GM21526 (cell line): ENCODE results near the gene TNNI2.

Experiments used
- ATAC-seq: cut with Tn5 transposase; IDR thresholded peaks from one replicate; pipeline ENCODE4 v1.9.1; 2021; ENCODE audit warnings: moderate library complexity; ENCODE audit not compliant: unreplicated experiment, low FRiP score

Gene TNNI2

DNA sequence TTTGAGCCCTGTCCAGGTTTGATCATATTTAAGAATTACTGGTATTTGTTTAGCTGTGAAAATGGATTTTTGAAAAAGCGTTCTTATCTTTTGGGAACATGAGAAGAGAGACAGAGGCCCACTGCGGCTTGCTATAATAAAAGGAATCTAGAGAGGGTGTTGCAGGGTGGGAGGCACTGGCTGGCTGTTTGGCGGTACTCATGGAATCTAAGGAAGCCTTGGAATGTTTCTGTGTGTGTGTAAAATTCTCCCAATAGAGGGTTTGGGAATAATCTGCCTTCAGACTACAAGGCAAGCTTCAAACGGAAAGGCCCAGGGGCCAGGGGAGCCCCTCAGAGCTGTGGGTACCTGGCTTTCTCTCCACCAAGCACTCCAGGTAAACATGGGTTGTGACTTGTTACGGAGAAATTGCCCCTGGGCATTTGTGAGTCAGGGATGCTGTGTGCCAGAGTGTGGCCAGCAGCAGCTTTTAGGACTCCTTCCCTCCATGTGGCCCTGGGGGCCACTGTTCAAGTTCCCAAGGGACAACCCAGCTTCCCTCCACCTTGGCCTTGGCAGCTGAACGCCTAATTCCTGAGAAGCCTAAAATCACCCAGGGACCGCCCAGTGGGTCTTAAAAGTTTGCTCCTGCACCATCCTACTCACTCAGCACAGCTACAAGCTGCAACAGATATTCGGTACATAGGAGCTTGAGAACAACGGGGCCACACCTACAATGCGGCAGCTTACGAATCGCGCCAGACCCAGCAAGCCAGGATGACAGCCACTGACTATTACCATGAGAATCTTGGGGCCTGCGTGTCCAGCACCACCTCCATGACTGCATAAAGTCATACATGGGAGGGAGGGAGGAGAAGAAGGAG lies 18.1 kb upstream of the TNNI2 start:
- no peak for ATAC-seq

DNA sequence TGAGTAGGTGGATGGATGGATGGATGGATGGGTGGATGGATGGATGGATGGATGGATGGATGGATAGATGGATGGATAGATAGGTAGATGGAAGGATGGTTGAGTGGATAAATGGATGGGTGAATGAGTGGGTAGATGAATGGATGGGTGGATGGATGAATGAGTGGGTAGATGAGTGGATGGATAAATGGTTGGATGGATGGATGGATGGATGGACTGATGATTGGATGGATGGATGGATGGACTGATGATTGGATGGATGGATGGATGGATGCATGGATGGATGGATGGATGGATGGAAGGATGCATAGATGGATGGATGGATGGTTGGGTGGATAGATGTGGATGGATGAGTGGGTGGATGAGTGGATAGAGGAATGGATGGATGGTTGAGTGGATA lies 17.2 kb upstream of the TNNI2 start:
- ATAC-seq, result no peak

DNA sequence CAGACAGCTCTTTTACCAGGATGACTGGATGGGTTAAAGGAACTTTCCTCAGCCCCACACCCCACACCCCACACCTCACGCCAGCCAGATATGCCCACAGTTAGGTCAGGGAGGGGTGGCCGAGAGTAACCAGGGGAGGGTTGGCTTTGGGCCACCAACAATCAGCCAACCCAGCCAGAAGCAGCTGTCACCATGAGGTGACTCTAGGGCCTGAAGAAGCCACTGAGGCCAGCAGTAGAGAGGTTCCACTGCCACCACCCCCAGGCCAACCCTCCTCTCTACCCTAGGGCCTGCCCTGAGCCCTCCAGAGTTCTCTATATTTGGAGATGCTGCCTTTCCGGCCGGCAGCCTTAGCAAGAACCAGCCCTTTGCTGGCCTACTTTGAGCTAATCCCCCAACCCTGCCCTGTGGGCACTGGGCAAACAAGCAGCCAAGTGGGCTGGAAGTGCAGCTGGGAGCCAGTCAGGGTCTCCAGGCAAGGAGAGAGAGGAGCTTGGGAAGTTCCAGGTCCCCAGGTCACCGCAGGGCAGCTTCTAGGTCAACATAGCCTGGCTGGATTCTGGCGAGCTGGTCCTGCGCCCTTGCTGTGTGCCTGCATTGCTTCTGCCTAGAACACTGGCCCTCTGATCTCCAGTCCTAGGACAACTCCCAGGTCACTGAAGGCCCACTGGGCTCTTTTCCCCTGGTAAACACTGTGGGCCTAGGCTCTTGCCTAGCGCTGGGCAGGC lies 16.0 kb upstream of the TNNI2 start:
- ATAC-seq, result no peak

DNA sequence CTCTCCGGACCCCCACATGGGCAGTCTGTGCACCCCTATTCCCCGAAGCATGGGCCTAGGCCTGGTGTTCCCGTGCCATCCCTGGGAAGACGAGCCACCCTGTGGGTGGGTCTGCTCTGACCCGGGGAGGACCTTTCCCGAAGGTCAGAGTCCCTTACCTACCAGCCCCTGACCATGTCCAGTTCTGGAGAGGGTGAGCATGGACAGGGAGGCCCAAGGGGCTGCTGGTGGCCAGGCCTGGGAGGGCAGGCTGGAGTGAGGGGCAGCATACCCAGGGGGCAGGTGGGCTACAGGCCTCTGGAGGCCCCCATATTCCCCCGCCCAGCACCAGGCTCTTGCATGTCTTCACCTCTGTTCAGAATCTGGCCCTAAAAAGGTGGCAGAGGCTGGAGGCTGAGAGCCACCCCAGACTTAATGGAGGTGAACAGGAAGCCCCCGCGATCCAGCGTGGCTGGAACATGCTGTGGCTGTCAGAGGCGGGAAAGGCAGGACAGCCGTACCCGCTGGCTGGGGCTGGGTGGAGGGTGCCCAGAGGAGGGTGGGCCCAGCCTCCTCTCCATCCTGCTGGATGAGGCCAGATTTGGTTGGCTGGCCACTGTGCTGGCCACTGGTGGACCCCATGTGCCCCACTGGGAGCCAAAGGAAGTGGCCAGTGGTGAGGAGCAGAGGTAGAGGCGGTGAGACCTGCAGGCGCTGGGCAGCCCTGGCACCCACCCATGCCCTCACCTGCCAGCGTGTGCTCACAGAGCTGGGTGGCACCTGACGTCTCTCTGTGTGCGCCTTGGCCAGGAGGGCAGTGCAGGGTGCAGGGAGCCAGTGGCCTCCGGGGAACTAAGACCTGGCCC lies 15.2 kb upstream of the TNNI2 start:
- ATAC-seq, result no peak

DNA sequence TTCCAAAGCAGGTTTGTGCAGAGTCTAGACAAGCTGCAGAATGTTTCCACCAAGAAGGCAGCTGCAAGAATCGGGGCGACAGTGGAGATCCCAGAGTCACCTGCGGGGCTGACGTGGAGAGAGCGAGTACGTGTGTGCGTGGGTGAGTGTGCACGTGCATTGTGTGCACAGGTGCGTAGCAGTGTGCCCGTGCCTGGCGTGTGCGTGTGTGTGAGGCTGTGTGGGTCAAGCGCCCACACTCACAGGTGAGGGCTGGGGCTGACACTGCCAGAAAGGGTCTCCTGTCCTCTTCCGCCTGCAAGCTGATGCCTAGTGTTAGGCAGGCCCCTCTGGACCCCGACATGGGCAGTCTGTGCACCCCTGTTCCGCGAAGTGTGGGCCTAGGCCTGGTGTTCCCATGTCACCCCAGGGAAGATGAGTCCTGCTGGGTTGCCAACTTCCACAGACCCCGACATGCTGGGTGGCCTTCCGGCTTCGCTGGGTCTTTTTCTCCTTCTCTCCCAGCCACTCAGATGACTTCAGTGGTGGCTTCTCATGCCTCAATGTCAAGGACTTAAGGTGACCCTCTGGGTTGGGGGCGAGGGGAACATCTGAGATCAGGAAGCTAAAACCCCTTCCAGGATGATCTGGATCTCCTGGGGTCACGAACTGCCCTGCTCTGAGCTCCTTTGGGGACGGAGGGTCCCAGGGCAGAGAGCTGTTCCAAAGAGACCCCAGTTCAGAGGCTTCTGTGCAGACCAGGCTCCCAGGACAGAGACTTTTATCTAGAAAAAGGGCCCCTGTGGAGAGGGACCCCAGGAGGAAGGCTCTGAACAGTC lies 14.4 kb upstream of the TNNI2 start:
- ATAC-seq, result no peak

DNA sequence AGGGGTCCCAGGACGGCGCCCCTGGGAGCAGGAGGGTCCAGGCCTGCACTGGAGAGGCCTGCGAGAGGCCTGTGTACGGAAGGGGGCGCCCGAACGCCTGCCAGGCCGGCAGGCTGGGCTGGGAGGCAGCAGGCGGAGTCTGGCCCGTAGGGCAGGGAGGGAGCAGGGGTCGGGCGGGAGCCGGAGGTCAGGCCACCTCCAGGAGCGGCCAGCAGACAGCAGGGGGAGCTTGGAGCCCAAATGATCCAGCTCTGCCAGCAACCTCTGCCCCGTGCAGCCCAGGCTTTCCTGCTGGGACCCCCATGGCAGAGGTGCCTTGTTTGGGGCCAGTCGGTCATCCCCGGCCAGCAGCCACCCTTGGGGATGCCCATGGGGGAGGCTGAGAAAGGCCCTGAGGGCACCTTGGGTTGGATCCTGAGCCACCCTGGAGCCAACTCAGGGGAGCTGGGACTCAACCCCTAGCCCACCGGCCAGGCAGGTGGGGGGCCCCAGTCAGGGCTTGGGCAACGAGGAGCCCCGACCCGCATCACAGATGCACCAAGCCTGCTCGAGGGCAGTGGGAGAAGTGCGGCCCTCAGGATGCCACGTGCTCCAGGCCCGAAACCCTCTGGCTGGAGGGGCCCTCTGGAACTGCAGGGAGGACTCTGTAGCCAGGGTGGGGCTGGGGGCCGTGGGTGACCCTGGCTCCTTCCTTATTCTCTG lies 13.6 kb upstream of the TNNI2 start:
- no peak for ATAC-seq

DNA sequence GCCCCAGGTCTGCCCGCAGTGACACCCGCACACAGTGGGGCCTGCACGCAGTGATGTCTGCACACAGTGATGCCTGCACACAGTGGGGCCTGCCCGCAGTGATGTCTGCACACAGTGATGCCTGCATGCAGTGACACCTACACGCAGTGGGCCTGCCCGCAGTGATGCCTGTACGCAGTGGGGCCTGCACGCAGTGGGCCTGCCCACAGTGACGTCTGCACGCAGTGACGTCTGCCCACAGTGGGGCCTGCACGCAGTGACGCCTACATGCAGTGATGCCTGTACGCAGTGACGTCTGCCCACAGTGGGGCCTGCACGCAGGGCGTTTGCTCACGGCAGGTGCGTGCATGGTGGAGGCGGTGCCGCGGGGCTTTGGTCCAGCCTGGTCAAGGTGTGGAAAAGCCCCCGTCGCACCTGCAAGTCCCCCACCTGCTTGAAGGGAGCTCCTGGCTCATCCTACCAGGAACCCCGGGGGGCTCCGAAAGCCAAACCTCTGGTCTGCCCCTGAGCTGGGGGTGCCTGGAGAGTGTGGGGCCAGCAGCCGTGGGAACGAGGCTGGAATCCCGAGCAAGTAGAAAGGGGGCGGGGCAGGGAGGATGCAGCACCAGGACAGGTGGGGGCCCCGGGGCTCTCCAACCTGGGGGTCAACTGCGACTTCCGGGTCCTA lies 12.9 kb upstream of the TNNI2 start:
- no peak for ATAC-seq

DNA sequence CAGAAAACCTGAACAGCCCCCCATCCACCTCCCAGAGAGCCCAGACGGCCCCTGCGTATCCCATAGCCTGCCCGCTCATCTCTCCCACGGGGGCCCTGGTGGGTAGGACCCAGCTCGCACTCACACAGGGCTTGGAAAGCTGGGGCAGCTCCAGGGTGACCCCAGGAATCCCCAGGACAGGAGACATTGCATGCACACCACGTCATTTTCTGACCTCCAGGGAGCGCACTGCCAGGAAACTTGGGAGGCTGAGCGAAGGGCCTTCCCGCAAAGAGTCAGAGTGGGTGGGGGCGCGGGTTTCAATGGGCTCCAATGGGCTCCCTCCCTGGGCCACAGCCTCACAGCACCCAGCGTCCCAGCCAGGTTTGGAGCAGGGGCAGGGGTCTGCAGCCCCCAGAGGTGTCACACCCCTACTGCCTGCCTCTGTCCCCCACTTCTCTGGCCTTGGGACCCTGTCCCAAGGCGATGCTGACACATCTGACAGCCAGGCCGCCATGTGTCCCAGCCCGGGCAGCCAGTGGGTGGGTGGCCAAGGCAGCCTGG lies 12.2 kb upstream of the TNNI2 start:
- no peak for ATAC-seq

DNA sequence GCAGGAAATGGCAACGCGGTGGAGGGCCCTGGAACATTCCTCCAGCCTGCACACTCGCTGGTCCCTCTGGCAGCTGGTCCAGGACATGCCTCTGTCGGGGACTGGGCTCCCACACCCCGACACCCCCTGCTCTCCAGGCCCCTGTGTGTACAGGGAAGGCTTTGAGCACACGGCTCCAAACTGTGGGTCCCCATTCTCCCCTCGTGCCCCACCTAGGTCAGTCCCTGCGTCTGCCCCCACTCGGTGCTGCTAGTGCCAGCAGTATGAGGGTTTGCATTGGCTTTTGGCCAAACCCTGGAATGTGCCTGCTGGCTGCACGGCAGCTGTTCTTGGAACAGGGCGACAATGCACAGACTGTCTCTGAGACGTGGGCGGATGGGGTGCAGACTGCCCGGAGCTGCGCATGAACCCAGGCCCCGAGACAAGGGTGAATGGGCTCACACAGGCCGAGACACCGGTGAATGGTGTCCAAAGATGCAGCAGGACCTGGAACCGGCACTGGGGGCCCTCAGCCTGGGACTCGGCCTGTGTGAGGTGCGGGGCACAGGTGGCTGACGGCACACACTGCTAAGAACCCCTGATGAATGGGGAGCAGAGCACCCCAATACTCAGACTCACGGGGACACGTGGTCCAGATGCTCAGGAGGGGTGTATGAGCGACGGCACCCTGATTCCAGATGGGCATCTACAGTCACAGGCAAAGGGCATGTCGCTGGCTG lies 11.5 kb upstream of the TNNI2 start:
- no peak for ATAC-seq

DNA sequence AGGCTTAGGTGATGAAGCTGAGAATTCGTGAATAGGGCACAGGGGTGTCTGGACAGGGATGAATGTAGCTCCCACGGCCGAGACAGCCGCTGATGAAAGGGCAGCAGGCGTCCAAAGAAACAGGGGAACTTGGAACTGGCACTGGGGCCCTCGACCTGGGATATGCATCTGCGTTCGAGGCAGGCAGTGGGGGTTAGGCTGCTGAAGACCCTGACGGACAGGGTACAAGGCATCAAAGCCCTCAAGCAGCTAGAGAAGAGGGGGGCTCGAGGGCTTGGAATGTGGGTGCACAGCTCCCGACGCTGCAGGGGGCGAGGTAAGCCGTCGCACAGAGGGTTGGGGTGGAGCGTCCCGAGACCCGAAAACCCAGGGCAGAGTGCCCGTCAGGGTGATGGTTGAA lies 10.8 kb upstream of the TNNI2 start:
- ATAC-seq, result no peak

DNA sequence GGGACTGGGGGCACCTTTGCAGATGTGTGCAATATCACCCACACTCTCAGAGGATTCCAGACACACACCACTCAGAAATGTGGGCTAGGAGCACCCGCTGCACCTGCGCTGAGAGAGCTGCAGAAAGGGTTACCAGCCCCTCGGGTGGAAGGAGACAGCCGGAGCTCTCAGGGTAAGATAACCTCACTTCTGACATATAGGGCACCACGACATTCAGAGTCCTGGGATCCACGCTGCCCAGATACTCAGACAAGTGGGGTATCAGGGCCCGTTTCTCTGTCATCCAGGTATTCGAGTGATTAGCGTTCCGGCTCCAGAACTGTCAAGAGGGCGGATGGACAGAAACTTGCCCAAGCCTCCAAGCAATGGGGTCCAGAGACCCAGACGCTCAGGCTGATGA lies 10.2 kb upstream of the TNNI2 start:
- ATAC-seq, result no peak

DNA sequence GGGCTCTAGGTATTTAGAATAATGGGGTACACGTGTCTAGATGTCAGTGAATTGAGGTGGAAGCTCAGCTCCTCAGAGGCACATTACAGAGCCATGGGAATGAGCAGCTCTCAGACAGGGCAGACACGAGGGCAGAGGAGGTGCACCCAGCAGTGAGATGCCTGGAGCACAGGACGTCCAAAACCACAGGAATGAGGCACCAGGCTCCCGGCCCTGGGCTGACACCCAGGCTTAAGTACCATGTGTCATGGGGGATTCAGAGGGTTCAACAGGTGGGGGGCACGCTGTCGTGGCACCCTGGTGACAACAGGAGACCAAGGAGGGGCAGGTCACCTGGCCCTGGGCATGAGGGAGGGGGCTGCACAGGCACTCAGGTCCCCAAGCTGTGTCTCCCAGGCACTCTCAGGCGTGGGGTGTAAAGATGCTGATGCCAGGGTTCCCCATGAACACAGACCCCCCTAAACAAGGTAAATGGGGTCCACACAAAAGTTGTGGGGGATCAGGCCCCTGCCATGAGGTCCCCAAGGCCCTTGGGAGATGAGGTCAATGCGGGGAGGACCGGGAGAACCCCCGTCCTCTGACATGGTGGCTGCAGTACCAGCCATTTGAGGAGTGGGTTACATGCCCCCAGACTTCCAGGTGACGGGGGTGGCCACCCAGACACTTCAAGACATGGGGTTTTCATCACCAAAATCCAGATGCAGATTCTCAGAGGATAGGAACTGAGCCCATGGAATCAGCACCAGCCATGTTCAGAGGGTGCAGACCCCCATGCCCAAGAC lies 9.6 kb upstream of the TNNI2 start:
- no peak for ATAC-seq

DNA sequence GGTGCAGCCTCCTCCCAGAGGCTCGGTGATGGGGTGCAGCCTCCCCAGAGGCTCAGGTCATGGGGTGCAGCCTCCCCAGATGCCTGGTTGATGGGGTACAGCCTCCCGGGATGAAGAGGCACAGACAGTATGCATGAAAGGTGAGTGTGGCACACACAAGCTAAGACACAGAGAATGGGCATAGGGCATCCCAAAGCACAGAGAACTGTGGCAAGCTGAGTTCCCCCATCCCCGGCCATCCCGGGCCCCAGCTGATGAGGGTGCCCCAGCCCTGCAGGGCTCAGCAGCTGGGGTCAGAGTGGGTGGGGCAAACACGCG lies 8.8 kb upstream of the TNNI2 start:
- ATAC-seq, result no peak

DNA sequence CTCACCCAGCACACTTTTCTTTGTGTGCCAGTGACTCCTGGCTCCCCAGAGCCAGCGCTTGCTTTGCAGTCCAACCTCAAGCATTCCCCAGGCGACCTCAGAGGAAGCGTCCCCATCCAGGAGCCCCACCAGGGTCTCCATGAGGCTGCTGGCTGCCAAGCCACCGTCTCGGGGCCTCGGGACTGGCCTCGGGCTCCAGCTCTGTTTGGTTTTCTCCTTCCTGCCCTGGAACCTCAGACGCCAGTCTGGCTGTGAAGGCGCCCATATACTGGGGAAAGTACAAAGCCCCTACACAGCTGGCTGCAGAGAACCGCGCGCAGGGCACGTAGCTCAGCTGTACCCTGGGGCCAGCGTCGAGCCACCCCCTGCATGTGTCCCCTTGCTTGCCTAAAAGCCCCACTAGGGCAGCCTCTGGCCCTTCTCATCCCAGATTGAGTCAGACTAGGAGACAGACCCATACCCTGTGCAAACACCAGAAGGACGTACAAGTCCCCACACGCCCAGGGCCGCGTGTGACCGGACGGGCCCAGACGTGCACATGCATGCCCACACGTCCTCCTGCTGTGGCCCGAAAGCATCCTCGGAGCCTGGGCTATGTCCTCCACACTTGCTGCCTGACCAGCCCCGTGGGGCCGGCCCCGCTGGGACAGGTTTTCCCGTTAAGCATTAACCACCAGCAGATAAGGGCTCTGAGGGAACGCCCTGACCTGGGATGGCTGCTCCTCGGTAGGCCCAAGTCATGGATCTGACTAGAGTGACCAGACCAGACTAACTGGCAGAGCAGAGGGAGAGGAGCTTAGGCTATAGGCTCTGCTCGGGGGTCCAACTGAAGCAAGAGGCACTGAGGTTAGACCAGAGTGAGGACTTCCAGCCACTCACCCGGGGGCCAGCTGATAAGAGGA lies 8.2 kb upstream of the TNNI2 start:
- ATAC-seq, result no peak

DNA sequence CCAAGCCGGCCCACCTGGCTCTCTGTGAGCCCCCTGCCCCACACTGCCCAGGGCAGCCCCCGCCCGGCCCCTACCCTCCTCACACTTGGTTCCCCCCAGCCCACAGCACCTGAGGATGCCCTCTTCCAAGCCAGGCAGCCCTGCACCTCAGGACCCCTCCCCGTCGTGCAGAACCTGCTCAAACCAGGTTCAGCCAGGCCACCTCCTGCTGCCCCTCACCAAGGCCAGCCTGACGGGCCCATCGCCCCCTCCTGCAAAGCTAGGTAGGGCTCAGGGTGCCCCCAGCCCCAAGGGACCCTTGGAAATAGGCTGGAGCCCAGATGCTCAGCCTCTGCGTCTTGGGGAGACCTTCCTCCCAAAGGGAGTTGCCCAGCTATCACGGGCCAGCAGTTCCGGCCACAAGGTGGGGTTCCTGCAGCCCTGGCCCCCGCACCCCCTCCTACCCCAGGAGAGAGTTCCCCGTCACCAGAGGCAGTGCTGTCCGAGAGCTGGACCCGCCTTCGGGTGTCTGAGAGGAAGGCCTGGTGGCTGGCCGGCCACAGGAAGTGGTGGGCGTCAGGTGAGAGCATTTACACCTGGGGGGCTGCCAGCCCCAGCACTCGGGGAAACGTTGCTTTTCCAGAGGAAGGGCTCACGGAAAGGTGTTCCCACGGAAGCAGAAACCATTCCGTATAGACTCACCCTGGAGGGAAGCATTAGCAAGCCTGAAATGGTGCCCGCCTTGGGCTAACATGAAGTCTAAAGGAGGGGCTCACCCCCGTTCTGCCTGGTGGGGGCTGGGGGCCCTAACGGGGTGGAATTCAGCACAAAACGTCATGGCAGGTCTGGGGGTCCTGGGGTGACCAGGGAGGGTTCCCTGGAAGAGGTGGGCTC lies 7.2 kb upstream of the TNNI2 start:
- no peak for ATAC-seq
